Skin epidermis (tissue), 12 donors: ENCODE data around the gene ANO9.
"Not testable (repeated sequence)": the region's sequence is repeated elsewhere in the genome, so short reads cannot be mapped to it uniquely, and the experiment has no call there.

Experiments
- H3K27ac ChIP-seq, 21 experiments: fragments of 200-600 bp; sonication (generic) in 11 of 21; one replicate each; pipeline ENCODE4 v1.5.0; 2020; ENCODE audit warnings: mild to moderate bottlenecking in 3 of 21, inconsistent platforms in 2 of 21, moderate library complexity in 2 of 21
- H3K4me3 ChIP-seq, 7 experiments: fragments of 200-600 bp; sonication (generic) in 2 of 7; one replicate each; pipeline ENCODE4 v1.5.0; 2020; ENCODE audit warnings: inconsistent platforms in 2 of 7, mild to moderate bottlenecking in 2 of 7, moderate library complexity in 1 of 7

Gene ANO9

DNA sequence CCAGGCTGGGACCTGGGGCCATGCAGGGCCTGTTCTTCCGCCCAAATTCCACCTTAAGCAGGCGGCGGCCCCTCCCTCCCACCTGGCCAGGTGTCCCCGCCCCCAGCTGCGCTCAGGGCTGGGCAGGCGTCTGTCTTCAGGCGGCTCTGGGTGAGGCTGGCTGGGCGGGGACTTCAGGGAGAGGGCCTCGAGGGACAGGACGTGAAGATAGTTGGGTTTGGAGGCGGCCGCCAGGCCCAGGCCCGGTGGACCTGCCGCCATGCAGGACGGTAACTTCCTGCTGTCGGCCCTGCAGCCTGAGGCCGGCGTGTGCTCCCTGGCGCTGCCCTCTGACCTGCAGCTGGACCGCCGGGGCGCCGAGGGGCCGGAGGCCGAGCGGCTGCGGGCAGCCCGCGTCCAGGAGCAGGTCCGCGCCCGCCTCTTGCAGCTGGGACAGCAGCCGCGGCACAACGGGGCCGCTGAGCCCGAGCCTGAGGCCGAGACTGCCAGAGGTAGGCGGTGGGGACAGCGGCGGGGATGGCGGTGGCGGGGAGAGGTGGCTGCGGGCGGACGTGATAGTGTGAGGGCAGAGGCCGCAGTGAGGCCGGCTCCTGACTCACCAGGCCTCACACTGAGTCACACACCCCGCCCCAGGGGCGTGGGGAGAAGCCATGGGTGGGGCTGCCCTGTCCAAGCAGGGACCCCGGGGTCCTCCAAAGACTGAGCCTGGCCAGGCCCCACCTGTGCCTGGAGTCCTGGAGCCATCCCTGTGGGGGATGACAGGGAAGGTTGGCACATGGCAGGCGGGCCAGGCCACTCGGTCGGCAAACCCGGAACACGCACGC, 47.6 kb downstream of the ANO9 start, which contains the start of gene PKP3:
PKP3 (plus strand) TSS at position 176 of the 824 bp plus-strand sequence; CDS start at position 260, 84 bp downstream.
- Histone ChIP-seq H3K27ac (peak within 1 kb of the TSS; percentile 63 to 97 (median 92)), H3K4me3 (peak within 1 kb of the TSS; percentile 41 to 55 (median 49))

DNA sequence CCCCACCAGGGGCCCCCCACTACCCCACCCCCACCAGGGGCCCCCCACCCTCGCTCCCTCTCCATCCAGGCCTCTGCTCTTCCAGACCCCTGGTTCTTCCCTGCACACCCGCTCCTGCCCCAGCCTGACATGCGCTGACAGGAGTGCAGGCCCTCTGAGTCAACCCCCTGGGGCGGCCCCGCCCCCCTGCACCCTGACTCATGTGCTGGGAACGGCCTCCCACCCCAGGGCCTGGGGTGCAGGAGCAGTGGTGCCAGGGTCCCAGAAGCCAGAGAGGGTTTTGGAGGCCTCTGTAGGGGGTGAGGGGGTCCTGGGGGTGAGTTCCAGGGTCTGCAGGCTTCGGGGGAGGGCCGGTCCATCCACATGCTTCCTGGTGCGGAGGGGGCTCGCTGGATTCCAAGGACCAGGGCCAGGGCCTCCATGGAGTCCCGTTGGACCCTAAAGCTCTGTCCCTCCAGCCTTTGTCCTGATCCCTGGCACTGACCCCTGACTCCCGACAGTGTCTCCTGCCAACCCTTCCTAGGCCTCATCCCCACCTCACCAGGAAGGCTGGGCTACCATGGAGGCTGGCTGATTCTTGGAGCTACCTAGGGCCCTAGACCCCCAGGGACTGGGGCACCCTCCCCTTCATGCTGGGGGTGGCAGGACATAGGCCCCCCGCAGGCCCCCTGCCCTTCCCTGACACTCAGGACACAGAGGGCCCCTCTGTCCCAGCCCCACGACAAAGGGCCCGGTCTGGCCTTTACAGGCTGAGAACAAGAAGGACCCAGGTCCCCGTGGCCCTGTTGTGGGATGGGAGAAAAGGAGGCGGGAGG, 48.4 kb downstream of the ANO9 start:
- Histone ChIP-seq H3K27ac (peak overlapping the region; percentile 63 to 97 (median 92)), H3K4me3 (peak overlapping the region; percentile 31 to 55 (median 49))

DNA sequence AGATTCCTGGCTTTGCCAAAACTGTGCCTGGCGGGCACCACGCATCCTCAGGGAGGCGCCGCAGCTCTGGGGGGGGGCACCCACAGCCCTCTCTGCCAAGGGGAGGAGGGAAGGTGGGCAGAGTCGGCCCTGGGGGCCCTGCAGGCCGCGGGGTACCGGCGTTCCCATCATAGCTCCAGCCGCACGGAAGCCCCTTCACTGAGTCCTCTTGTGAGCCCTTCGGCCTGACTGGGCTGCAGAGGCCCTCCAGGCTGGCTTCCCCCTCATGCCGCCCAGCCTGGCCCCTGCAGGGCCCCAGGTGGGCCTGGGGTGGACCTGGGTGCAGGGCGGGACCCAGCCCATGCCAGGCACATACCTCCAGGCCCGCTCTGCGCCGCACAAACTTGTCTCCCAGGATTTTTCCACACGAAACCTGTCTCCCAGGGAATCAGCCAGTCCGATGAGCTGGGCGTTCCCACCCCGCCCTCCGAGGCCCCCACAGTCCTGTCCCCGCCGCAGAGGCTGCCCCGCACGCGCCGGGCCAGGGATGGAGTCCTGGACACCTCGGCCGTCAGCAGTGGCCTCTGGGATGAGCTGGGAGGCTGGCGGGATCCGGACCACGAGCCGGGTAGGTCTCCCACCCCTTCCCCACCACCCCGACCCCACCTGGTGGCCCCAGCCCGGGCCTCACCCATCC, 49.6 kb downstream of the ANO9 start:
- peak overlapping the region; percentile 53 to 97 (median 92) for H3K27ac ChIP-seq
- H3K4me3 ChIP-seq, result peak overlapping the region; percentile 31 to 55 (median 49)

GRCh38 chr11:391117-392017, 50.4 kb downstream of the ANO9 start:
- H3K4me3 ChIP-seq, result peak overlapping the region; percentile 31 to 55 (median 49)
- H3K27ac ChIP-seq, result peak overlapping the region in 19 of 21 experiments; percentile 79 to 97 (median 93)

DNA sequence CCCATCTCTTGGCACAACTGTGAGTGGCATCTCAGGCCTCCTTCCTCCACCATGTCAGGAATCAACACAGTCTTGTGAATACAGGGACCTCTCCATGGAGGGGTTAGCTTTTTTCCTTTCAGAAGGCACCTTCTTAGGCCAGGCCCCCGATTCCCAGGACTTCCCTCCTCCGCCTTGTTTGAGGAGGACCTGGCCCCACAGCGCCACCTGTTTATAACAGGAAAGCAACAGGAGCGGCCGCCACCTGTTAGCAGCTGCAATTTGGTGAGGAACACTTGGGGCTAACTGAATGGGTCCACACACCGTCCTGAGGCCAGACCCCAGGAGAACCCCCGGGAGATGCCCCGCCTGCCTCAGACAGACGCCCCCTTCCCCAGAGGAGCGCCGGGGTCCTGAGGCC, 51.6 kb downstream of the ANO9 start:
- Histone ChIP-seq H3K27ac (no peak overlapping the region), H3K4me3 (no peak overlapping the region)

DNA sequence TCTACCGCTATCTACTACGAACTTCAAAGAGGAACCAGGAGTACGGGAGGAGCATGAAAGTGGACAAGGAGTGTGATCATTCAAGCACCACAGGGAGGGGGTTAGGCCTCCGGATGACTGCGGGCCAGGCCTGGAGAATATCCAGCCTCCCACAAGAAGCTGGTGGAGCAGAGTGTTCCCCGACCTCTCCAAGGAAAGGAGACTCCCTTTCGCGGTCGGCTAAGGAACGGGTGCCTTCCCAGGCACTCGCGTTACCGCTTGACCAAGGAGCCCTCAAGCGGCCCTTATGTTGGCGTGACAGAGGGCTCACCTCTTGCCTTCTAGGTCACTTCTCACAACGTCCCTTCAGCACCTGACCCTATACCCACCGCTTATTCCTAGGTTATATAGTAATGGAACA, 52.4 kb downstream of the ANO9 start:
- not testable (repeated sequence) for H3K27ac ChIP-seq, H3K4me3 ChIP-seq

GRCh38 chr11:387193-387793, 54.5 kb downstream of the ANO9 start:
- Histone ChIP-seq H3K4me3 (no peak overlapping the region), H3K27ac (peak overlapping the region in 2 of 21 experiments; percentile 6 to 37)

GRCh38 chr11:386483-386882, 55.3 kb downstream of the ANO9 start:
- H3K27ac ChIP-seq, result no peak overlapping the region
- no peak overlapping the region for H3K4me3 ChIP-seq

DNA sequence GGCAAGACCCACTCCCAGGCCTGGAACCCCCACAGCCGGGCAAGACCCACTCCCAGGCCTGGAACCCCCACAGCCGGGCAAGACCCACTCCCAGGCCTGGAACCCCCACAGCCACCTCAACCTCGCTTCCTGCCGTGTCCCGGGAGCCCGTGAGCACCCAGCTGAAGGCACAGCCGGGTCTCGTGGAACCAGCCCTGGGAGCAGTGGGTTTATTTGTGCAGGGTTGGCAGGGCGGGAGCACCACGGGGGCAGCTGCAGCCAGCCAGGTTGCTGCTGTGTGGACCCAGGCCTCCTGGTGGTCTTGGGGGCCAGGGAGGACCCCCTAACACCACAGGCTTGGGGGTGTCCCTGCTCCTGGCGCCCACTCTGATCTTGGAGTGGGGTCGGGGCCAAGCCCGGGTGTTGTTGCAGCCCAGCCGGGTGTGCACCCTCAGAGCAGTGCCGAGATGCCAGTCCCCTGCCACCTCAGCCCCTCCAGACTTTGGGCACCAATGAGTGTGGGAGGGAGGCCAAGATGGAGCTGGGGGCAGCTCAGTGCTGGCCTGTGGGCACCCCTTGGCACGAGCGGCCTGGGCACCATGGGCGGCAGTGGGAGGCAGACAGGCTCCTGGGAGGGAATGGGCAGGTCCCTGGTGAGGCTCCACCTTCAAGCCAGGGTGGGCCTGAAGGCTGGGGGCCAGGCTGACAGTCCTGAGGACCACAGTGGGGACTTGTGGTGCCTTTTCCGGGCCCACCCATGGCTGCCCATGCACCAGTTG, 56.0 kb downstream of the ANO9 start:
- no peak overlapping the region for H3K4me3 ChIP-seq
- no peak overlapping the region for H3K27ac ChIP-seq

DNA sequence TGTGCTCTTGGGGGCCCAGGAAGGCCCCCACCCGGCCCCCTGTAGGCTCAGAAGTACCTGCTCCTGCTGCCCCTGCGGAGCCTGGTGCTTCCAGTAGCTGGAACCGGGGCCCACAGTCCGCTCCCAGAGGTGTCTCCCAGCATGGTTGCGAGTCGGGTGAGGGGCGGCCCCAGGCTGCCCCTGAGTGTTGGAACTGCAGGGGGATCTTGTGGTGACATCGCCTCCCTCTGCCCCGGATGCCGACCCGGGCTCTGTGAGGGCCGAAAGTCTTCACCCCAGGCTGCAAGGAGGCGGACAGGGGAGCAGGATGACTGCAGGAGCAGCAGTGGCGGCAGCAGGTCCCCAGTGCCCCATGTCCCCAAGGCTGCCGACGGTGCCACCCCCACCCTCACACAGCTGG, 57.3 kb downstream of the ANO9 start:
- Histone ChIP-seq H3K4me3 (no peak overlapping the region), H3K27ac (no peak overlapping the region)

DNA sequence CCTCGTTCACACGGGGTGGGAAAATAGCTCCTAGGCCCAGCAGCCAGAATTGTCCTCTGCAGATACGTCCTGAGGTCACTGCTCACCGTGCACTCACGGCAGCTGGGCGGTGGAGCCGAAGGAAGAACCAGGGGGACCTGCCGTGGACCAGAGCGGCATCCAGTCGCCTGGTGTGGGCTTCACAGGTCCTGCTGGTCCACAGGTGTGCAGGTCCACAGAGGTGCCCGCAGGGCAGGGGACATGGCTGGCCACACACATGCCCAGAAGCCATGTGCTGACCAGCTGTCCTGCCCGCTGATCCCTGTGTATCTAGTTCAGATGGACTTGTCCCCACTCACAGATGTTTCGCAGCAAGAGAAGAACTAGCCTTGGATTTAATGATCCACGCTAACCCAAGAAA, 58.4 kb downstream of the ANO9 start:
- Histone ChIP-seq H3K27ac (no peak overlapping the region), H3K4me3 (no peak overlapping the region)

GRCh38 chr11:382081-382629, 59.7 kb downstream of the ANO9 start:
- Histone ChIP-seq H3K4me3 (no peak overlapping the region), H3K27ac (no peak overlapping the region)

DNA sequence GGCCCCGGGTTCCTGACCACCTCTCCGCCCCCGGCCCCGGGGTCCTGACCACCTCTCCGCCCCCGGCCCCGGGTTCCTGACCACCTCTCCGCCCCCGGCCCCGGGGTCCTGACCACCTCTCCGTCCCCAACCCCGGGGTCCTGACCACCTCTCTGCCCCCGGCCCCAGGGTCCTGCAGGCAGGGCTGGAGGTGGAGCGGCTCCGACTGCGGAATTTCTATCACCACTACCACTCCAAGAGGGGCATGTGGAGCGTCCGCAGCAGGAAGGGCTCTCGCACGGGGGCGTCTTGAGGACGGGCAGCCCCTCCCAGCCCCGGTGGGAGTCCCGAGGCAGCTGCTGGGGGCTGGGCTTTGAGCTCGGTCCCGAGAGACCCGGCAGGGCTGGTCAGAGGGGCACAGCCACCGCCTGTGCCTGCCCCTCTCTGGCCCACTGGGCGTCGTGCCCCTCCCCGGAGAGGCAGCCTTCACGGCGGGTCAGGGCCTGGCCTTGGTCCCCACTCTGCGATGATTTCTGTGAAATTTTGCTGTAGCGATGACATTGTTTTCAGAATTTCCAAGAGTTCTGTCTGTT, 60.2 kb downstream of the ANO9 start:
- H3K4me3 ChIP-seq, result no peak overlapping the region
- no peak overlapping the region for H3K27ac ChIP-seq

- Histone ChIP-seq H3K27ac (no peak overlapping the region), H3K4me3 (no peak overlapping the region)
These were observed 60.8 kb downstream of the ANO9 start for GRCh38 chr11:380996-381395.

DNA sequence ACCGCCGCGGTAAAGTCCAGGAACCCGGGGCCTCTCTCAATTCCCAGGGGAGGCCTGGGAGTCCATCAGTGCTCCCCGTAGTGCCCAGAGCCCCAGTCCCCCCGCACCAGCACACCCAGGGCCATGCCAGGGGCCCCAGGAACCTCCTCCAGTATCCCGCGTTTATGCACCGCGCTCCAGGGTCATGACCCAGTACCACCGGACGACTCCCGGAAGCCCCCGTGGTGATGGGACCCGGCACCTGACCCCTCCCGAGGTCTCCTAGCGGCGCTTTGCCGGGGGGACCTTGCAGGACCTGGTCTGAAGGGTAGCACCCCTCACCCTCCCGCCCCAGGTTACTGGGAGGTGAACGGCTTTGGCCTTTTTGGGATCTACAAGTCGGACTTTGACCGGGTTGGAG, 61.3 kb downstream of the ANO9 start:
- no peak overlapping the region for H3K4me3 ChIP-seq
- no peak overlapping the region for H3K27ac ChIP-seq

DNA sequence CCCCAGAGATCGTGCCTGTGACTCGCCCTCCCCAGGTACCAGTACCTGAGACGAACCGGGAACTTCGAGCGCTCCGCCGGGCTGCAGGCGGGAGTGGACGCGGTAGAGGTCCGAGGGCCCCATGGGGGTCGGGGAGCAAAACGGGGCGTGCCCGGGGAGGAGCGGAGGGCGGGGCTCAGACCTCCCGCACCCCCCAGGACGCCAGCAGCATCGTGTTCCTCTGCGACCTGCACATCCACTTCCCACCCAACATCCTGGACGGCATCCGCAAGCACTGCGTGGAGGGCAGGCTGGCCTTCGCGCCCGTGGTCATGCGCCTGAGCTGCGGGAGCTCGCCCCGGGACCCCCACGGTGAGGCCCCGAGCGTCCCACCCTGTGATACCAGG, 61.7 kb downstream of the ANO9 start:
- Histone ChIP-seq H3K27ac (no peak overlapping the region), H3K4me3 (no peak overlapping the region)
